Neural cell (in vitro differentiated cells): ENCODE measurements around the gene DGKB. TPM values are rescaled to one million over a fixed set of nuclear protein-coding genes. Genes with fewer than 3 reads are reported as not detected.

Source experiments
- H2AFZ ChIP-seq: fragments of 200-600, 300-800 bp; sonication (generic), shearing (Covaris generic); 2 replicates; pipeline ENCODE4 v1.6.0; 2014; ENCODE audit warnings: low read depth, mild to moderate bottlenecking, antibody characterized with exemption, low read length, moderate library complexity
- H3F3A ChIP-seq: fragments of 200-600 bp; shearing (Covaris generic); 2 replicates; pipeline ENCODE4 v1.6.1; 2016; ENCODE audit warnings: mild to moderate bottlenecking, moderate library complexity, mixed read lengths, antibody characterized with exemption, low read length; ENCODE audit not compliant: insufficient read depth, poor library complexity, severe bottlenecking
- H3K27ac ChIP-seq: fragments of 200-600, 300-800 bp; sonication (generic), shearing (Covaris generic); 2 replicates; pipeline ENCODE4 v1.5.1; 2014; ENCODE audit warnings: mild to moderate bottlenecking, low read length, moderate library complexity
- H3K27me3 ChIP-seq: fragments of 300-800, 200-600 bp; sonication (generic), shearing (Covaris generic); 2 replicates; pipeline ENCODE4 v1.6.0; 2014; ENCODE audit warnings: mild to moderate bottlenecking, low read depth, low read length, moderate library complexity; ENCODE audit not compliant: insufficient read depth
- H3K36me3 ChIP-seq: fragments of 300-800, 200-600 bp; sonication (generic), shearing (Covaris generic); 2 replicates; pipeline ENCODE4 v1.5.1; 2014; ENCODE audit warnings: mild to moderate bottlenecking, antibody characterized with exemption, low read length, moderate library complexity; ENCODE audit not compliant: insufficient read depth
- H3K4me2 ChIP-seq: fragments of 300-800, 200-600 bp; sonication (generic), shearing (Covaris generic); 2 replicates; pipeline ENCODE4 v1.6.0; 2014; ENCODE audit warnings: mild to moderate bottlenecking, low read length
- H3K4me3 ChIP-seq: fragments of 300-800, 200-600 bp; sonication (generic), shearing (Covaris generic); 2 replicates; pipeline ENCODE4 v1.5.1; 2014; ENCODE audit warnings: mild to moderate bottlenecking, low read length, moderate library complexity
- H3K79me2 ChIP-seq: fragments of 200-600 bp; shearing (Covaris generic); replicated peaks from 2 replicates; pipeline ENCODE4 v1.6.0; 2014; ENCODE audit warnings: mild to moderate bottlenecking, low read length, moderate library complexity; ENCODE audit not compliant: insufficient read depth
- H3K9ac ChIP-seq: fragments of 300-800, 200-600 bp; sonication (generic), shearing (Covaris generic); 2 replicates; pipeline ENCODE4 v1.6.1; 2016; ENCODE audit warnings: mild to moderate bottlenecking, low read length, mixed read lengths
- H3K9me2 ChIP-seq: fragments of 200-600 bp; shearing (Covaris generic); 2 replicates; pipeline ENCODE4 v1.6.1; 2016; ENCODE audit warnings: mild to moderate bottlenecking, low read length, mixed read lengths; ENCODE audit not compliant: insufficient read depth
- H3K9me3 ChIP-seq: fragments of 200-600, 300-800 bp; sonication (generic), shearing (Covaris generic); 2 replicates; pipeline ENCODE4 v1.6.1; 2016; ENCODE audit warnings: mild to moderate bottlenecking, mixed run types, low read length, moderate library complexity, mixed read lengths
- H4K20me1 ChIP-seq: fragments of 200-600 bp; shearing (Covaris generic); 2 replicates; pipeline ENCODE4 v1.6.1; 2016; ENCODE audit warnings: mild to moderate bottlenecking, mixed run types; ENCODE audit not compliant: insufficient read depth
- CTCF ChIP-seq: fragments of 450-650 bp; IDR thresholded peaks from 2 replicates; pipeline ENCODE4 v1.5.1; 2014; ENCODE audit warnings: antibody characterized with exemption, mild to moderate bottlenecking, moderate library complexity; ENCODE audit not compliant: poor library complexity, severe bottlenecking
- EP300 ChIP-seq: fragments of 450-650 bp; conservative IDR thresholded peaks from 2 replicates; pipeline ENCODE4 v1.6.1; 2014; ENCODE audit warnings: antibody characterized with exemption, mild to moderate bottlenecking, moderate library complexity; ENCODE audit not compliant: poor library complexity, severe bottlenecking
- EZH2 ChIP-seq: fragments of 200-600, 300-800 bp; shearing (Covaris generic), sonication (generic); IDR thresholded peaks from 2 replicates; pipeline ENCODE4 v1.6.1; 2014; ENCODE audit warnings: antibody characterized with exemption, low read length, borderline replicate concordance, mild to moderate bottlenecking; ENCODE audit not compliant: insufficient read depth, poor library complexity, severe bottlenecking
- MXI1 ChIP-seq: fragments of 450-650 bp; conservative IDR thresholded peaks from 2 replicates; pipeline ENCODE4 v1.6.1; 2014; ENCODE audit warnings: antibody characterized with exemption, mild to moderate bottlenecking; ENCODE audit not compliant: poor library complexity, severe bottlenecking
- POLR2AphosphoS5 ChIP-seq: IDR thresholded peaks from 2 replicates; pipeline ENCODE4 v1.6.1; 2012
- RAD21 ChIP-seq: fragments of 450-650 bp; conservative IDR thresholded peaks from 2 replicates; pipeline ENCODE4 v1.6.1; 2014; ENCODE audit warnings: antibody characterized with exemption, mild to moderate bottlenecking, moderate library complexity
- REST ChIP-seq: IDR thresholded peaks from 2 replicates; pipeline ENCODE4 v1.6.1; 2012; ENCODE audit warnings: borderline replicate concordance
- SMC3 ChIP-seq: fragments of 450-650 bp; conservative IDR thresholded peaks from 2 replicates; pipeline ENCODE4 v1.6.1; 2014; ENCODE audit warnings: antibody characterized with exemption, mild to moderate bottlenecking, moderate library complexity; ENCODE audit not compliant: poor library complexity
- TAF1 ChIP-seq: IDR thresholded peaks from 2 replicates; pipeline ENCODE4 v1.6.1; 2012; ENCODE audit warnings: low read depth
- polyA plus RNA-seq: library from polyadenylated mRNA; depleted of rRNA; stranded (reverse); fragments of >200 nt; gene quantifications from 2 replicates; pipeline ENCODE4 v1.2.3, GENCODE V29; 2014

The DGKB gene
- polyA plus RNA-seq, 1 donor from 2014 or later = 0.20 TPM

- H3K27ac ChIP-seq = no peak overlapping the region
- H3K27me3 ChIP-seq = no peaks in the 10 kb centered on the region
- H3K9me3 ChIP-seq = no peaks in the 10 kb centered on the region
- H2AFZ ChIP-seq = no peak overlapping the region
- no peaks in the 10 kb centered on the region for H4K20me1 ChIP-seq
- TF ChIP-seq CTCF (no peak), SMC3 (no peak), EP300 (no peak), RAD21 (no peak), EZH2 (no peak), MXI1 (no peak), POLR2AphosphoS5 (no peak), TAF1 (no peak), REST (no peak)
- H3K9me2 ChIP-seq = no peaks in the 10 kb centered on the region
- H3K79me2 ChIP-seq = no peaks in the 10 kb centered on the region
- H3F3A ChIP-seq = no peaks in the 10 kb centered on the region
- no peaks in the 10 kb centered on the region for H3K36me3 ChIP-seq
- H3K4me3 ChIP-seq = no peak overlapping the region
- no peak overlapping the region for H3K4me2 ChIP-seq
- no peak overlapping the region for H3K9ac ChIP-seq
Observed at GRCh38 chr7:14570750-14571607, 331.6 kb downstream of the DGKB start.

GRCh38 chr7:14552060-14552459 is 350.5 kb downstream of the DGKB start:
- no peak overlapping the region for H3K4me3 ChIP-seq
- H3K79me2 ChIP-seq = no peaks in the 10 kb centered on the region
- no peak overlapping the region for H3K4me2 ChIP-seq
- H3K9me3 ChIP-seq = no peaks in the 10 kb centered on the region
- TF ChIP-seq EZH2 (no peak), TAF1 (no peak), RAD21 (no peak), EP300 (no peak), POLR2AphosphoS5 (no peak), CTCF (no peak), SMC3 (no peak), REST (no peak), MXI1 (no peak)
- no peaks in the 10 kb centered on the region for H3K27me3 ChIP-seq
- no peaks in the 10 kb centered on the region for H3K36me3 ChIP-seq
- H2AFZ ChIP-seq = no peak overlapping the region
- no peaks in the 10 kb centered on the region for H4K20me1 ChIP-seq
- H3F3A ChIP-seq = no peaks in the 10 kb centered on the region
- no peaks in the 10 kb centered on the region for H3K9me2 ChIP-seq
- no peak overlapping the region for H3K9ac ChIP-seq
- H3K27ac ChIP-seq = no peak overlapping the region
